Activated CD4-positive, alpha-beta T cell treated with anti-CD3 and anti-CD28 coated beads for 4 hours (primary cell): ENCODE measurements around the gene DCTN1.

Experiments used
- DNase-seq, 2 donors: peaks; one replicate each; pipeline ENCODE4 v3.0.0-alpha.2; 2020

DCTN1 gene

GRCh38 chr2:74316627-74317295 lies 63.4 kb downstream of the DCTN1 start:
- DNase-seq: no peak

GRCh38 chr2:74314107-74314506 lies 66.0 kb downstream of the DCTN1 start:
- DNase-seq: no peak

- no peak for DNase-seq
Measured at GRCh38 chr2:74313497-74313896, 66.6 kb downstream of the DCTN1 start.

DNA sequence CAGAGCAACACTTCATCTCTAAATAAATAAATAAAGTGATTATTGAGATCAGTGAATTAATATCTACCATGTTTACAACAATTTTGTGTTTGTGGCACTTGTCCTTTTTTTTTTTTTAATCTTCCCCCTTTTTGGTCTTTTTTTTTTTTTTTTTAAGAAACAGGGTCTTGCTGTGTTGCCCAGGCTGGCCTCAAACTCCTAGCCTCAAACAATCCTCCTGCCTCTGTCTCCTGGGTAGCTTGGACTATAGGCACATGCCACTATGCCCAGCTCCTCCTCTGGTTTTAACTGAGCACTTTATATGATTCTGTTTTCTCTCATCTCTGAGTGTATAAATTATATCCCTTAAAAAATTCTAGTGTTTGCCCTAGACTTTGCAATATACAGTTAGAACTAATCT lies 67.2 kb downstream of the DCTN1 start:
- DNase-seq: no peak
